Stimulated activated CD4-positive, alpha-beta T cell treated with anti-CD3 and anti-CD28 coated beads, Interleukin-2, amount 100 ng/mL, for 4 hours (primary cell): ENCODE measurements around the gene FGD5.

Source experiments
- DNase-seq: peaks from one replicate; pipeline ENCODE4 v3.0.0-alpha.2; 2020; ENCODE audit warnings: low read depth

Gene FGD5

GRCh38 chr3:14818804-14819500 lies at the start of gene FGD5:
TSS of gene FGD5 (plus strand) at chr3:14818962. CDS start at chr3:14819072, 110 bp downstream.
- DNase-seq = no peak

GRCh38 chr3:14769544-14770325 lies 49.0 kb upstream of the FGD5 start:
- no peak for DNase-seq

DNA sequence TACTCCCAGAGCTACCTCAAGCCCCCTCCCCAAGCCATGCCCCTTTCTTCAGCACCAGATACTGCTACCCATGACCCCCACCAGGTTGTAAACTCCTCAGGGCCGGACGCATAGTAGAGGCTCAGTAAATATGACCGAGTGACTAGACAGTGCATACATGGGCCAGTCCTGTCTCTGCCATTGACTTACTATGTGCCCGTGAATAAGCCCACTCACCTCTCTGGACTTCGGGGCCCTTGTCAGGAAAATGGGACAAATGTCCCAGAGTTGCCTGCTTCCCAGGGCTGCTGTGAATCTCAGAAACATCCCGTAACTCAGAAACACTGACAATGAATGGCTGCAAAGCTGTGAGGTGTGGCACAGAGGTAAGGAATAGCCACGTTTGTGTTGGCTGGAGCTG lies 48.2 kb upstream of the FGD5 start:
- DNase-seq = no peak

DNA sequence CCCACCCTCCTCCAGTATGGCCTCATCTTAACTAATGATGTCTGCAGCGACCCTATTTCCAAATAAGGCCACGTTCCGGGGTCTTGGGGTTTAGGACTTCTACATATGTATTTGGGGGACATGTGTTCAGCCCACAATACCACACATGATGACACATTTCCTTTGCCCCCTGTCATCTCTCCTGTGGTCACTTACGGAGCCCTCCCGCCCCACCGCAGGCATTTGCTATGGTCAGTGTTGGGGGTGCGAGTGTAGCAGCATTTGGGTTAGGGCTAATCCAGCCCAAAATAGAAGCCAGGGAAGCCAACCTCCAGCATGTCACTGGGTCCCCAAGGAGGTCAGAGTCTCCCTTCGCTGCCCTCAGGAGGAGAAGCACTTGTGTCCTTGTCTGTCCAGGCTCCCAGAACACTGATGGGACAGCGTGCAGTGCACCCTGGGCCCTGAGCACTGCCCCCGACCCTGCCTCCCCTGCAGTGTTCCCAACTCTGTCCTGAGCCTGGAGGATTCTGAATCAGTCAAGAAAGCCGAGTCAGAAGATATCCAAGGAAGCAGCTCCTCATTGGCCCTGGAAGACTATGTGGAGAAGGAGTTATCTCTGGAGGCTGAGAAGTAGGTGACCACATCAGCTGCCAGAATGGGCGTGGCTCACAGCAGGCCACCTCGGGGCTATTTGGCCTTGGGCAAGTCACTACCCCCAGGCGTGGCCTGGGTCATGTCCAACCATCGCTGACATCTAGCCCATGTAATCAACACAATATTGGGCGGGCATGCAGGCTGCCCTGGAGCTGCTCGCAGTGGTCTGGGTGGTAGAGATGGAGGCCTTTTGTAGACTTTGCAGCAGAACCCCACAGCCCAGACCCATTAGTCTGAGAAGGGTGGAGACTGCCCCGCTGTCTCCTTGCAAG lies 46.9 kb upstream of the FGD5 start:
- no peak for DNase-seq

- no peak for DNase-seq
Measured at GRCh38 chr3:14772533-14773138, 46.1 kb upstream of the FGD5 start.

GRCh38 chr3:14773281-14773680 lies 45.5 kb upstream of the FGD5 start:
- DNase-seq = no peak

DNA sequence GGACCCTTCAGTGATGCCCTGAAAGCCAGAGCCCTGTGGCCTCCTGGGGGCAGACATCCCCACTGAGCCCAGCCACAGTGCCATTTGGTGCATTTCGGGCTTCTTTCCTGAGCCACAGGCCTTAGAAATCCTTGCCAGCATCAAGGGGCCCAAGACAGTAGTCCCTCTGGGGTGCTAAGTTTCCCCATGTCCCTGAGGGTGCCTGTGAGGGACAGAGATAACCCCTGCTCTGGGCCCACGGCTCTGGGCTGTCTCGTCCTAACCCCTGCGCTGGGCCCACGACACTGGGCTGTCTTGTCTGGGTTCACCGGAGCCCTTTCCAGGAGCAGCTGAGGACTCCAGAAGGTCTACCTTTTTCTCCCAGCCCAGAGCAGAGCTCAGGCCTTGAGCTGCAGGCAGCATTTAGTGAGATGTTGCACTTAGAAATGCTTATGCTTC lies 45.1 kb upstream of the FGD5 start:
- DNase-seq = no peak

DNA sequence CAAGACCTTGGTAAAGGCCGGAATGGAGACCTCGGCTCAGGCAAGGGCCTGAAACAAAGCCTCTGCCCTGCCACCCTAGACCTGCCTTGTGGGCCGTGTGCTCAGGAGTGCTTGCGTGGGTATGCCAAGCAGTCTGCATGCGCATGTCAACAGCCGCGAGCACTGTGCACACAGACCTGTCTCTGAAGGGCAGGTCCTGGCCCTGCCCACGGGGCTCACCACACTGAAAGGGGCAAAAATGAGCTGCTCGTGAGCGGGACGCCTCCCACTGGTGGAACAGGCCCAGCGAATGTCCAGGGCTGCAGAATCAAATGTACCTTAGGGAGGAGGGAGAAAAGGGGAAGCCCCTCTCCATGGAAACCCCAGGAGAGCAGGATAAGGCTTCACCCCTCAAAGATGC lies 44.3 kb upstream of the FGD5 start:
- DNase-seq = no peak

- no peak for DNase-seq
Measured at GRCh38 chr3:14775011-14775410, 43.8 kb upstream of the FGD5 start.

- DNase-seq = no peak
Measured at GRCh38 chr3:14775563-14775962, 43.2 kb upstream of the FGD5 start.

GRCh38 chr3:14779069-14779685 lies 39.6 kb upstream of the FGD5 start:
- no peak for DNase-seq

- DNase-seq = no peak
Measured at GRCh38 chr3:14780927-14781507, 37.7 kb upstream of the FGD5 start.

DNA sequence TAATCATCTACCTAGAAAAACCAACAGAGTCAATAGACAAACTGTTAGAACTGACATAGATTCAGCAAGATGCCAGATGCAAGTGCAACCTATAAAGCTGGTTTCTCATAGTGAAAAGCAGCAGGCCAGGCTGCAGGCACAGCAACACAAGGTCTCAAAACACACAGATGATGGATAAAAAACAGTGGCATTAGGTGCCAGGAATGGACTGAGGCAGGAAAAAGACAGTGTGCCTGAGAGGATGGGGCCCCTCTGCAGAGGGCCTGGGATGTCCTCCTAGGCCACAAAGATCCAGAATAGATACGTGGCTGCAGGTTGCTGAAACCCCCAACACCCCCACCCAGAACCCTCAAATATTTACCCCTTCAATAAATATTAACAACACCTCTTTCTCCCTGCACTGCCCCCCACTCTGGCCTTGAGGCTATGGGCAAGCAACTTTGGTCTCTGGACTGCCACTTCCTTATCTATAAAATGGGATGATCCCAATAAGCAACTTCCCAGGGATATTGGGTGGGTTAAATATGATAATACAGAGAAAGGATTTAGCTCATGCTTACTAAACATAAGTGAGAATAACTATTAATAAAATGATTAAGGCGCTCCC lies 35.2 kb upstream of the FGD5 start:
- no peak for DNase-seq

- no peak for DNase-seq
Measured at GRCh38 chr3:14784087-14784681, 34.6 kb upstream of the FGD5 start.

DNA sequence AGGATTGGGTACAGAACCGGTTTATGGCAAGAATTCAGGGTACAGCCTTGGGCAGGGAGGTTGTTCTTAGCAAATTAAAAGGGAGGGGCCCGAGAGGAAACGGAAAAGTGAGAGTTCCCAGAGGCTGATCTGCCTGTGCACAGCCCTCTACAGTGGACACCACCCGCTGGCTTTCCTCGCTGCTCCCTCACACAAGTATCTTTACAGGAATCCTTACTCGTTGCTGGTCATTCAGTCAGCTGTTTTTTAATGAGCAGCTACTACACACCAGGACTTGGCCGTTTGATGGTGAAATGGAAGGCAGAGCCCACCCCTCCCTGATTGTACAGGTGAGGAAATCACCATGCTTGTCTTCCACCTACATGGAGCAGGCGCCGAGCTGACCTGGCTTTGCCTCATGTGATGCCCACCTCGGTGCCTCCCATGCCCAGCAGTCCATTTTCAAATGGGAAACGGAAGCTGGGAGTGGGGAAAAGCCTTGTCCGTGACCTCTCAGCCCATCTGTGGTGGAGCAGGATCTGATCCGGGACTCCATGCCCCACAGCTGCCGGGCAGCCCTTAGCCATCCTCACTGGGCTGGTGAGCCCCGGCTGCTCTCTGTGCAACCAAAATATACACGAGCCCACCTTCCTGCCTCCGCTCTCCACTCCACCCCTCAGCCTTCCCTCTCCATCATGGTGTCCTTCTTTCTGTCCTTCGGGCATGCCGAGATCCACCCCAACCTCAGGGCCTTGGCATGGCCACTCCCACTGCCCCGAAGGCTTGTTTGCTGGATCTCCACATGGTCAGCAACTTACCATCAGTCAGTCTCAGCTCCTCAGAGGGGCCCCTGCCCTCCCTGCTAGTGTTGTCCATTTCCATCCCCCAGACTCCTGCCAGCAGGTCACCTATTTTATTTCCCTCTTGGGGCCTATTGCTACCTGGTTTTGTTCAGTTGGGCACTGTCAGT lies 33.3 kb upstream of the FGD5 start:
- no peak for DNase-seq

DNA sequence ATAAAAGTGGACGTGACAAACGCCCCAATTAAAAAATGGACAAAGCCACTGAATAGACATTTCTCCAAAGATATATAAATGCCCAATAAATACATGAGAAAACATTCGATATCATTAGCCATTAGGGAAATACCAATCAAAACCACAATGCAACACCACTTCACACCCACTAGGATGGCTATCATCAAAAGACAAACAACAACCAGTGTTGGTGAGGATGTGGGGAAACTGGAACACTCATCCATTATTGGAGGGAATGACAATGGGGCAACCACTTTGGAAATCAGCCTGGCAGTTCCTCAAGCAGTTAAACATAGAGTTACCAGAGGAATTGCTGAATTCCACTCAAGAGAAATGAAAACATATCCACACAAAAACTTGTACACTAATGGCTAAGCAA lies 32.4 kb upstream of the FGD5 start:
- no peak for DNase-seq

- DNase-seq = no peak
Measured at GRCh38 chr3:14787630-14788029, 31.1 kb upstream of the FGD5 start.

- no peak for DNase-seq
Measured at GRCh38 chr3:14788644-14789043, 30.1 kb upstream of the FGD5 start.

GRCh38 chr3:14789221-14789620 lies 29.5 kb upstream of the FGD5 start:
- no peak for DNase-seq
